Stimulated activated CD8-positive, alpha-beta memory T cell treated with anti-CD3 and anti-CD28 coated beads, Interleukin-15, amount 100 ng/mL, for 24 hours (primary cell): ENCODE measurements around the gene RPSA.
A peak's percentile ranks its signal among the peaks of the same experiment; 100 is the strongest.
"Not testable (repeated sequence)": the region's sequence is repeated elsewhere in the genome, so short reads cannot be mapped to it uniquely, and the experiment has no call there.

Experiments
- DNase-seq: peaks from one replicate; pipeline ENCODE4 v3.0.0-alpha.2; 2020; ENCODE audit warnings: low read depth

Gene RPSA

GRCh38 chr3:39406368-39407258 is at the start of gene RPSA:
RPSA (plus strand) TSS chr3:39406720; CDS start chr3:39407654, 934 bp downstream.
- DNase-seq = peak; percentile 72

- DNase-seq = no peak
Observed at GRCh38 chr3:39358333-39358732, 48.2 kb upstream of the RPSA start.

DNA sequence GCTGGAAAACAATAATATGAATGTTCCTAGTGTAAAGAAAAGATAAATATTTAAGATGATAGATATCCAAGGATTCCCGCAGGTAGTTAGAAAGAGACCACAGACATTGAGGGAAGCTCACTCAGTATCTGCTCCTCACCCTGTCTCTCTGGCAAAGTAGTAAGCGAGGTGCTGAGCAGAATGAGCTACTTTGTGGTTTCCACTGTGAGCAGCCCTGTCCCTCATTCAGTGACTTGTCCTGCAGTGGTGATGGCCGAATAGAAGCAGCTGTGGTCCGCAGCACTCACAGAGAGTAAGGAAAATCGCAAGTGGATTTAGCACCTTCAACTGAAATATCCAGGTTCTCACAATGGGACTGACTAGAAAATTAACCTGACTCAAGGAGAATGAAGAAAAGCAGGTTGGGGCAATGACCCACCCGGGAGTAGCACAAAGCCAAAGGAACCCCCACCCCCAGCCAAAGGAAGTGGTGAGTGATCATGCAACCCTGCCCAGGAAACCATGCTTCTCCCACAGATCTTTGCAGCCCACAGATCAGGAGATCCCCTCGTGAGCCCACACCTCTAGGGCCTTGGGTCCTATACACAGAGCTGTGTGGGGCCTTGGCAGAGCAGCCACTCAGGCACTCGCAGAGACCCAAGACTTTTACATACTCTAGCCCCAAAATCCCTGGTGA is 45.1 kb upstream of the RPSA start:
- DNase-seq = no peak

GRCh38 chr3:39362192-39362591 is 44.3 kb upstream of the RPSA start:
- DNase-seq = no peak

DNA sequence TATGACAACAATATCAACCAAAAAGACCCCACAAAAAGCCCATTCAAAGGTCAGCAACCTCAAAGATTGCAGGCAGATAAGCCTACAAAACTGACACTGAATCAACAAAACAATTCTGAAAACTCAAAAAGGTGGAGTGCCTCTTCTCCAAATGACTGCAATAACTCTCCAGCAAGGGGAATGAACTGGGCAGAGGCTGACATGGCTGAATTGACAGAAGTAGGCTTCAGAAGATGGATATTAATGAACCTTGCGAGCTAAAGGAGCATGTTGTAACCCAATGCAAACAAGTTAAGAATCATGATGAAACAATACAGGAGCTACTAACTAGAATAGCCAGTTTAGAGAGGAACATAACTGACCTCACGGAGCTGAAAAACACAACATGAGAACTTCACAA is 43.7 kb upstream of the RPSA start:
- DNase-seq = no peak

- DNase-seq = not testable (repeated sequence)
Observed at GRCh38 chr3:39370450-39370849, 36.1 kb upstream of the RPSA start.

DNA sequence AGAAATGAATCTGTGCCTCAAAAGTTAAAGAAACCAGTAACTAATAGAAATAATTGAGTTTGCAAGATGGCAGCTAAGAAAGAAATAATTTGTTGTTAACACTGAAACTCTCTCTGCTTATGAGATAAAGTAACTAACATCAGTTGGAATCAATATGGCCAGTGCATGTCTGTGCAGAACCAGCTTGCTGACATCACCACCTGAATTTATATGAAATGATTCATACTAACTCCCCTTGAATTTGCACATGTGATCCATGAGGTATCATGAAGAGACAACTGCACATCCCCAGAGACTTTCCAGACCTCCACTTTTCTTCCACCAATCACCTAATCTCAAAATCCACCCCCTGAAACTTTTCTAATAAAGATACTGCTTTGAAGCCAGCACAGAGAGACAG is 33.7 kb upstream of the RPSA start:
- no peak for DNase-seq

DNA sequence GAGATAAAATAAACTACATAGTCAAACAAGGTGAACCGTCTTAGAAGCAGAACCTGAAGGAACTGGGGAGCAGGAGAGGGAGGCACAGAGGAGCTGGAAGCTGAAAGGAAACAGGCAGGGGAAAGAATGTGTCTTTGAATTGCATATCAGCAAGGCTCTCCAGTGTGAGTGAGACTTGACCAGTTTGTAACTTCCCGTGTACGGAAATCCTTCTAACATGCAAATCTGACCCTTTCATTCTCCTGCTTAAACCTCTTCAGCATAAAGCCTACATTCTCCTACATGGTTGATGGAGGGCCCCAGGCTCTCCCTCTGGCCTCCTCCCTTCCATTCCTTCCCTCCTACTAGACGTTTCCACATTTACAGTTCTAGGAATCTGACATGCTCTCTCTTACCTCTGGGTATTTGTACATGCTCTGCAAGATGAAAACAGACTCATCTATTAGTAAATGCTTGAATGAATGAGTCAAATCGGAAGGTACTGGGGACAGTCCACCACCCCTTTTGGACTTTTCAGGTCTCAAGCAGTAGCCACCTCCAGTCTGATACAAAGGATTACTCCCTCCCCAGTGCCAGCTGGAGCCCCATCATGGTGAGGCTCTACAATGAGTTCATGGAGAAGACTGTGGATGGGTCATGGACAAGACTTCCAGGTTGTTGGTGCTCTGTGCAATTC is 29.4 kb upstream of the RPSA start:
- no peak for DNase-seq

DNA sequence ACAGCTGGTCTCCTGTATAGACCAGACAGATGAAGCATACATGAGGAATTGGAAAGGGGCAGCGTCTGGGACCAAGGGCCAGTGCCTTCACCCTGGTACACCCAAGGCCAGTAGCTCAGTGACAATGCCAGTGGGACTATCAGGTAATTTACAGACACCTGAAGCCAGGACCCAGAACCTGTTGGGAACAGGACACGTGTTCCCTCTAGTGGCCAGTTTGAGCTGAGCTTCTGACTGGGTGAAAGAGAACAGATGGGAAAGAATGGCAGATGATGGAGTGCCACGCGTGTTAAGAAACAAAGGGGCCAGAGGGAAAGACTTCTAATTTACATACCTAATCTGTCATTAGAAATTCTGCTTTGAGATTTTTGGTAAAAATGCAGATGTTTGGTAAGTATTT is 28.4 kb upstream of the RPSA start:
- no peak for DNase-seq

- DNase-seq = no peak
Observed at GRCh38 chr3:39378957-39379777, 27.4 kb upstream of the RPSA start.

DNA sequence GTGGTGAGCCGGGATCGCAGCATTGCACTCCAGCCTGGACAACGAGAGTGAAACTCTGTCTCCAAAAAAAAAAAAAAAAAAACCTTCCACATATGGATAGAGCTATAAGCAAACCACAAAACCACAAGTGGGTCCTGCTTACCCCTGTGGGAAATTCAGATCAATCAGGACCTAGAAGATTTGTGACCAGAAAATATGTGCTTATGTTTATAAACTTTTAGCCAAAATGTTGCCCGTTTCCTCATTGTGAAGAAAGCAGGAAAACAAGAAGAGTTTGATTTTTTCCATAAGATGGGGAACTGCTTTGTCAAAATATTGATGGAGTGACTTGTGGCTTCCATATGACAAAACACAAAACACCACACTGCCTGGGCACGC is 26.8 kb upstream of the RPSA start:
- DNase-seq = no peak

- no peak for DNase-seq
Observed at GRCh38 chr3:39381432-39381831, 25.1 kb upstream of the RPSA start.

GRCh38 chr3:39383045-39383880 is 23.3 kb upstream of the RPSA start, which contains the start of gene SLC25A38:
SLC25A38 (plus strand) TSS chr3:39383370; CDS start chr3:39383725, 355 bp downstream.
- DNase-seq = peak; percentile 41

- DNase-seq = peak; percentile 89
Observed at GRCh38 chr3:39383881-39384664, 22.4 kb upstream of the RPSA start.

GRCh38 chr3:39384665-39385000 is 21.9 kb upstream of the RPSA start:
- no peak for DNase-seq

DNA sequence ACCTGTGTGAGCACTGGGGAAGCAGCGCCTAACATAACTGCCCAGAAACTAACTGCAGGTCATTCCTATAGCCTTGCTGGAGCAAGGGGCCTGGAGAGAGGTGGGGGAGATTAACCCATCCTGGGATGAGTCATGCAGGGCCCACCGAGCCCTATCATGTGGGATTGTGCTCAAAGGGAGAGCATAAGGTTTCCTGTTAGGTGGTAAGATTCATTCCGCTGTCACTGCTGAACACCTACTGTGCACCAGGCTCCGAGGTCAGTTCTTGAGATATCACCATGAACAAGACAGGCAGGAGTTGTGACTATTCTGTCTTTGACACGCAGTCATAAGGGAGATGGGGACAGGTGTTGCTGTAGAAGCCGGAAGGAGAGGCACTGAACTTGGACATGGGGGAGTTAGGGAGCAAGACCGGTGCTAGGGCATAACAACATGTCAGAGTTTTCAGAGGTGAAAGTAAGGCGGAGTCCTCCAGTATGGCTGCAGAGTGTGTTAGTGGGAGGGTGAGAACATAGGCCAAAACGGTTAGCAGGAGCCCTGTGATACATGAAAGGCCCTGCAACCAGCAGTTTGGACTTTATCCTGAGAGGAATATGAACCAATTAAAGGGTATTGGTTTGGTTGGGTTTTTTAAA is 20.9 kb upstream of the RPSA start:
- no peak for DNase-seq

GRCh38 chr3:39386318-39386717 is 20.2 kb upstream of the RPSA start:
- DNase-seq = no peak

- no peak for DNase-seq
Observed at GRCh38 chr3:39387411-39387975, 19.0 kb upstream of the RPSA start.

DNA sequence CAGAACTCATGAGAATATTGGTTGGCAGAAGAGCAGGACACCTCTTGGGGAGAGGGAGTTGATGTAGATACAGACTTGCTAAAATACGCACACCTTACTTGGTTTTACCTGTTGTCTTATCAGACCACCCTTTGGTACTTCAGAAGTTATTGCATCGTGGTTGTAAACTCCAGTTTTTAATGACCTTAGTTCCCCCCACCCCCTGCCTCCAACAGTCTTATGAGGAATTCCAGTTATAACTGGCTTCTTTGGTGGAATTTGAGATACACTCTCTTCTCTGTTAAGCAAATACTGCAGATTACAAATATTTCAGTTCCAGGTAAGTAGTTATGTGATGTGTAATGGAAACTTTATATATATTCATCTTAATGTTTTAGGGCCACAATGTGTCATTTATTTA is 18.4 kb upstream of the RPSA start:
- DNase-seq = no peak
